Measurements from ENCODE around the gene KIF24. TPM values are rescaled to one million over a fixed set of nuclear protein-coding genes. Genes with fewer than 3 reads are reported as not detected.

Gene KIF24
- total RNA-seq, 4 donors from 2014 or later: 0.68 to 1.4 (median 1.0) TPM

DNA sequence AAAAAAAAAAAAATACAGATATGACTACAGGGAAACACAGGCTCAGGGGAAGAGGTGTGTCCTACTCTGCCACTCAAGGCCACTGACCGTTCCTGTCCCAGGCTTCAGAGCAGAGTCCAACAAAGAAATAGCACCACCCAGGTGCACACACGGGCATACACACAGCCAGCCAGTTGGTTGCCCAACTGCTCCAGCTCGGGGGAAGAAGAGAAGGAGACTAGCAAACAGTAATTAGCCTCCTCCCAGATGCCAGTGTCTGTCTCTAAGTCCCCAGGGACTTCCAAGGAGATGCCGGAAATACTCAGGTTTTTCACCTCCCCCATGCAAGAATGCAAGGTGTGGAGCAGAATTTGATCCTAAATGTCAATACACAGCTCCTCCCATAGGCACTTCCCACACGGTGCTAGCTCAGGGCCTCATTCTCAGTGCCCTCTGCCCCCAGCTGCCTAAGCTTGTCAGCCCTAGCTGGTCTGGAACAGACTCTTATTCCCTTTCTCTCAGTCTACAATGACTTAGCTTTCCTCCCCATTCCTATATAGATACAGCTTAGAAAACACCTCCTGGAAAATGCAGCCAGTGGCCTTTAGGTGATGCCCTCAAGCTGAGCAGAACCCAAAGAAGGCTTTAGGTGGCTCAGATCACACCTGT is 46.0 kb upstream of the KIF24 start:
- Histone ChIP-seq H3K9me3 (no peaks in the 10 kb centered on the region), H3K4me3 (peak overlapping the region; percentile 61), H3K27me3 (peaks cover 4% of the 10 kb centered on the region), H3K27ac (peak overlapping the region; percentile 17), H3K36me3 (no peaks in the 10 kb centered on the region), H3K4me1 (peaks cover 55% of the 10 kb centered on the region)
- no peak for TF ChIP-seq POLR2AphosphoS5 (IDR thresholded peaks at IDR 0.05)
- 22% methylated on average over 5 of the region's 5 CpGs for WGBS
- DNase-seq (ENCODE audit: low spot score in 2 of 2): no peak

DNA sequence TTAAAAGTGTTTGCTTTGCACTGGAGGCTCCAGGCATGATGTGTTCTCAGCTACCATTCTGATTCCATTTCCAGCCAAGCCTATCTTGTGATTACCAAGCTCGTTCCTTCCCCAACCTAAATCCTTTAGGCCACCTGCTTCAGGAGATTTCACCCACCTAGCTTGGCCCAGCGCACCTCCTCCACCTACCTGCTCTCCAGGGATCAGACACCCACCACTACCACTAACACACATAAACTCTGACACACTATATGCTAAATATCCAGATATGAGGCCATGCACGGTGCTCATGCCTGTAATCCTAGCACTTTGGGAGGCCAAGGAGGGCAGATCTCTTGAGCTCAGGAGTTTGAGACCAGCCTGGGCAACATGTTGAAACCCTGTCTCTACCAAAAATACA is 45.3 kb upstream of the KIF24 start:
- no peak overlapping the region for H3K4me3 ChIP-seq
- TF ChIP-seq POLR2AphosphoS5 (IDR thresholded peaks at IDR 0.05): no peak
- TF ChIP-seq POLR2A (IDR thresholded peaks at IDR 0.05): no peak
- TF ChIP-seq, protein P1, sequence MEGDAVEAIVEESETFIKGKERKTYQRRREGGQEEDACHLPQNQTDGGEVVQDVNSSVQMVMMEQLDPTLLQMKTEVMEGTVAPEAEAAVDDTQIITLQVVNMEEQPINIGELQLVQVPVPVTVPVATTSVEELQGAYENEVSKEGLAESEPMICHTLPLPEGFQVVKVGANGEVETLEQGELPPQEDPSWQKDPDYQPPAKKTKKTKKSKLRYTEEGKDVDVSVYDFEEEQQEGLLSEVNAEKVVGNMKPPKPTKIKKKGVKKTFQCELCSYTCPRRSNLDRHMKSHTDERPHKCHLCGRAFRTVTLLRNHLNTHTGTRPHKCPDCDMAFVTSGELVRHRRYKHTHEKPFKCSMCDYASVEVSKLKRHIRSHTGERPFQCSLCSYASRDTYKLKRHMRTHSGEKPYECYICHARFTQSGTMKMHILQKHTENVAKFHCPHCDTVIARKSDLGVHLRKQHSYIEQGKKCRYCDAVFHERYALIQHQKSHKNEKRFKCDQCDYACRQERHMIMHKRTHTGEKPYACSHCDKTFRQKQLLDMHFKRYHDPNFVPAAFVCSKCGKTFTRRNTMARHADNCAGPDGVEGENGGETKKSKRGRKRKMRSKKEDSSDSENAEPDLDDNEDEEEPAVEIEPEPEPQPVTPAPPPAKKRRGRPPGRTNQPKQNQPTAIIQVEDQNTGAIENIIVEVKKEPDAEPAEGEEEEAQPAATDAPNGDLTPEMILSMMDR (IDR thresholded peaks at IDR 0.05): no peak
- TF ChIP-seq EP300 (IDR thresholded peaks at IDR 0.05): no peak
- peaks cover 4% of the 10 kb centered on the region for H3K27me3 ChIP-seq
- WGBS: 89% methylated on average over 3 of the region's 3 CpGs
- H3K4me1 ChIP-seq: peaks cover 49% of the 10 kb centered on the region
- H3K9me3 ChIP-seq: no peaks in the 10 kb centered on the region
- no peaks in the 10 kb centered on the region for H3K36me3 ChIP-seq
- no peak for DNase-seq (ENCODE audit: low spot score in 2 of 2)
- no peak overlapping the region for H3K27ac ChIP-seq

DNA sequence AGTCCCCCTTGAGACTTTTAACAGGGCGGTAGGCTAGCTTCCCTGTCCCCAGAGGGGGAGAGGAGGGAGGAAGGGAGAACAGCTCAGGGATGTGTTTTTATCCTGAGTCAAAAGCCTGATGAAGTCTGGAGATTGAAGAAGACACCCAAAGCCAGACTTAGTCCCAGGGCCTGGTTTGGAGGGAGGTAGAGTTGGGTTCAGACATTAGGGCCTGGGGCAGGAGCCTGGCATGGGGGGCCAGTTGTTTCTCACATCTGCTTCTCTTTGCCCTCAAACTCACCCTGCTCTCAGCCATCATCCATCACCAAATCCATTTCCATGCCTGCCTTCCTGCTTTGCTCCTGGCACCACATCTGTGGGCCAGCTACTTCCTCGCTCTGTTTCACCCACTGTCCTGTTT is 44.7 kb upstream of the KIF24 start:
- H3K36me3 ChIP-seq: no peaks in the 10 kb centered on the region
- no peak for DNase-seq (ENCODE audit: low spot score in 2 of 2)
- no peak overlapping the region for H3K4me3 ChIP-seq
- H3K9me3 ChIP-seq: no peaks in the 10 kb centered on the region
- no peak overlapping the region for H3K27ac ChIP-seq
- peaks cover 4% of the 10 kb centered on the region for H3K27me3 ChIP-seq
- 95% methylated on average over 2 of the region's 2 CpGs for WGBS
- peaks cover 44% of the 10 kb centered on the region for H3K4me1 ChIP-seq
- TF ChIP-seq, protein P1 (IDR thresholded peaks at IDR 0.05): no peak
- no peak for TF ChIP-seq EP300 (IDR thresholded peaks at IDR 0.05)
- no peak for TF ChIP-seq POLR2AphosphoS5 (IDR thresholded peaks at IDR 0.05)

DNA sequence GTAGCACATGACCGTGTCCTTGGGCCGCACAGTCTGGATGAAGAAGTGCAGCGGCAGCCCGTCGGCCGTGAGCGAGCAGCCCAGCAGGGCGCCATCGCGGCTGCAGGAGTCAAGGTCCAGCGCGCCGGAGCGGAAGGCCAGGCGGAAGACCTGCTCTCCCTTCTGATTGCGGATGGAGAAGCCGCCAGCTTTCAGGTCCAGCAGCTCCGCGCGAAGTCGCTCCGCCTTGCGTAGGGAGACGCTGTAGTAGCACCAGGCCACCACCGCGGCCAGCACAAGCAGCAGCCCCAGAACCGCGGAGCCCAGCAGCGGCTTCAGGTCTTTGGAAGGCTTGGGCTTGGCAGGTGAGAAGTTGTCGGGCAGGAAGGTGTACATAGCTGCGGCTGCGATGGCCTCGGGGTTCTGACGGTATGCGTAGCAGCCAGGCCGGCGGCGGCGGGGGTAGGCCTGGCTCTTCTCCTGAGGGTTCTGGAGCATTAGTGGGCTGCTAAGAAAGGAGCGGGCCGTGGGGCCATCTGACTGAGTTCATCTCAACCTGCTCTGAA is 43.5 kb upstream of the KIF24 start:
- H3K27ac ChIP-seq: no peak overlapping the region

DNA sequence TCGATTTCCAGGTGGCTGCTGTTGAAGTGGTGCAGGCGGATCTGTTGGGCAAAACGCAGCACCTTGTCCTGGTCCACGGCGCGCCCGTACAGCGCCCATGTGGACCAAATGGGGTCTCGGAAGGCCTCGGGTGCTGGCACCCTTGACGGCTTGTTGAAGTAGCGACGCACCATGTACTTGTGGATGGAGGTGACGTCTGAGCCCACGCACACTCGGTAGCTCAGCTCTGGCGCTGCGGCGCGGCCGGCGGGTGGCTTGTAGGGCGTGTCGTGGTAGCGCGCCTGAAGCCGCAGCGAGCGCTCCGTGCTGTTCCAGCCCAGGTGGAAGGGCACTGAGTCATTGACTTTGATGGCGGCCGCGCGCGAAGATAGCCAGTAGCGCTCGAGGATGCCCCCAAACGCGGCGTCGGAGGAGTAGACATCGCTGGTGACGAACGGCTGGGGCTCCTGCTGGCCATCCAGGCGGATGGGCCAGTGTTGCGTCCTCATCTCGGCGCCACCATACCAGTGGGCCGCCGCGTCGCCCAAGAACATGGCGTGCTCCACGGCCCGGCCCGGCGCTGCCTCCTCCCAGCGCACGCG is 42.9 kb upstream of the KIF24 start:
- DNase-seq (ENCODE audit: low spot score in 2 of 2): no peak
- no peak overlapping the region for H3K27ac ChIP-seq
- H3K27me3 ChIP-seq: peaks cover 4% of the 10 kb centered on the region
- H3K36me3 ChIP-seq: no peaks in the 10 kb centered on the region
- 76% methylated on average over 38 of the region's 60 CpGs for WGBS
- H3K9me3 ChIP-seq: no peaks in the 10 kb centered on the region
- TF ChIP-seq POLR2AphosphoS5 (IDR thresholded peaks at IDR 0.05) (no peak), EP300 (IDR thresholded peaks at IDR 0.05) (no peak), POLR2A (IDR thresholded peaks at IDR 0.05) (no peak)
- TF ChIP-seq, protein P1 (IDR thresholded peaks at IDR 0.05): no peak
- H3K4me3 ChIP-seq: no peak overlapping the region
- H3K4me1 ChIP-seq: peaks cover 35% of the 10 kb centered on the region

More for the DNA sequence above, 43.5 kb upstream of the KIF24 start:
- Histone ChIP-seq H3K36me3 (no peaks in the 10 kb centered on the region), H3K4me3 (no peak overlapping the region), H3K27me3 (peaks cover 4% of the 10 kb centered on the region), H3K4me1 (peaks cover 40% of the 10 kb centered on the region), H3K9me3 (no peaks in the 10 kb centered on the region)
- TF ChIP-seq, protein P1 (IDR thresholded peaks at IDR 0.05): no peak
- TF ChIP-seq EP300 (IDR thresholded peaks at IDR 0.05): no peak
- TF ChIP-seq POLR2A (IDR thresholded peaks at IDR 0.05): no peak
- TF ChIP-seq POLR2AphosphoS5 (IDR thresholded peaks at IDR 0.05): no peak
- WGBS: 39% methylated on average over 25 of the region's 41 CpGs
- DNase-seq (ENCODE audit: low spot score in 2 of 2): no peak
